GM20431 (cell line): Measurements from ENCODE around the gene SNTA1.
"Not testable (repeated sequence)": the region's sequence is repeated elsewhere in the genome, so short reads cannot be mapped to it uniquely, and the experiment has no call there.

Experiments
- in situ Hi-C: fragments of 300-500 bp; cut with MseI, MboI; formaldehyde crosslinking; loops from one replicate; pipeline ENCODE4 v1.15.0; 2020; ENCODE audit warnings: low sequenced_read_pairs; ENCODE audit not compliant: unreplicated experiment

Gene SNTA1

DNA sequence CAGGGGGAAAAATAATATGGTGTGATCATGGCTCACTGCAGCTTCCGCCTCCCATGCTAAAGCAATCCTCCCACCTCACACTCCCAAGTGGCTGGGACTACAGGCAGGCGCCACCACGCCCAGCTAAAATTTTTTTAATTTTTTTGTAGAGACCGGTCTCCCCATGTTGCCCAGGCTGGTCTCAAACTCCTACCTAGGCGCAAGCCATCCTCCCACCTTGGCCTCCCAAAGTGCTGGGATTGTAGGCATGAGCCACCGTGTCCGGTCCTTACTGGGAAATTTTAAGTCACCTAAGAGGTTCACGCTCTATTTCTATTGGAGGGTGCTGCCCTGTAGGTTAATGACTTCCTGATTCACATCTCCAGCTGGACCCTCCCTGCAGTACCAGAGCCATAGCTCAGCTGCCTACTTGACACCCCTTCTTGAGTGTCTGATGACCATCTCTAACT is 41.6 kb downstream of the SNTA1 start:
- in situ Hi-C loops: no loop called here

DNA sequence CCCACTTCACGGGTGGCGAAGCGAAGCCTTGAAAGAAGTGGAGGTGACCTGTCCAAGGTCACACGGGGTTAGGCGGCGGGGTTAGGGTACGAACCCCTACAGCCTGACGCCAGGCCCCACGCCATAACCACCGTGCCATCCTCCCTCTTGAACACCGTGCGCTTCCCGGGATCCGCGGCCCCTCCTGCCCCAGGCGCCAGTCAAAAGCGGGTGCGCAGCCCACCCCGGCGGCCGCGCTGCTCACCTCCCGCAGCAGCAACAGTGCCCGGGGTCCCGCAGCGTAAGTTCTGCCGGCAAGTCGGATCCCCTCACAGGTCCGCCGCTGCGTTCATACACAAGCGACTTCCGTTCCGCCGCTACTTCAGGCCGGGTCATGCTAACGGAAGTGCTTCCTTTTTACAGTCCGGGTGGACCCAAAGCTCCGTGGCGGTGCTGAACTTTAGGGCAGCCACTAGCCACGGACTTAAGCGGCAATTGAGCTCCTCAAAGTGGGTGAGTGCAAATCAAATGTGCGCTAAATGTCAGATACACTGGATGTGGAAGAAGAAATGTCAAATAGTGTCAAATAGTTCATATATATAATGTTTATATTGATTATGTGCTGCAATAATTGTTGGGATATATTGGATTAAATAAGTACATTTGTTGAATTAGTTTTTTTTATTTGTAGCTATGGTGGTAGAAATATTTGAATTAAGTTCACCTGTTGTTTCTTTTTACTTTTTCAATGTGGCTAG is 42.2 kb downstream of the SNTA1 start, which contains the start of gene CDK5RAP1:
TSS of gene CDK5RAP1 (minus strand) at position 336 of the 737 bp plus-strand sequence. CDS start 4,455 bp downstream, outside the sequence.
- in situ Hi-C loops: no loop called here

DNA sequence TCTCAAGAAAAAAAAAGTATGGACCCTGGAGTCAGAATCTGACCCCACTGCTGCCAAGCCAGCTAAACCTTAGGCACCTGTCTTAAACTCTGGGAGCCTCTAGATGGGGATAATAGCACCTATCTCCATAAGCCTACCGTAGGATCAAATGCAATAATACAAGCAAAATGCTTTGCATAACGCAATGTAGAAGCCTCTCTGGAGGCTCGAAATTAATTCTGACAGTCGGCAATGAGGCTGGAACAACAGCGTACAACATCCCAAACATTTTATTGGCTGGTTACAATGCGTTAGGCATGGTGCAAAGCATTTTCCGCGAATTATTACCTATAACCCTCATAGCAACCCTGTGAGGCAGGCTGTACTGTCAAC is 42.8 kb downstream of the SNTA1 start:
- in situ Hi-C loops: no loop called here

DNA sequence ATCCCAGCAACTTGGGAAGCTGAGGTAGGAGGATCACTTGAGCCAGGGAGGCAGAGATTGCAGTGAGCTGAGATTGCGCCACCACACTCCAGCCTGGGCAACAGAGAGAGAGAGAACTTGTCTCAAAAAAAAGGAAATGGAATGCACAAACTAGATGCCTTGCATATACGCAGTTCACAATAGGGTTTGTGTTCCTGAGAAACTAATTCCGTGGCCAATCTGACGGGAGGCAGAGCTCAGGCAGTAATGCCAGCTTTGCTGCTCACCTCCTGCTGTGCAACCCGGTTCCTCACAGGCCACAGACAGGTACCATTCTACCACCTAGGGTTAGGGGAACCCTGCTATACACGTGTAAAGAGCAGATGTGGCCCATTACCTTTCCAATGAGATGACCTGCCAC is 43.6 kb downstream of the SNTA1 start:
- in situ Hi-C loops: no loop called here

DNA sequence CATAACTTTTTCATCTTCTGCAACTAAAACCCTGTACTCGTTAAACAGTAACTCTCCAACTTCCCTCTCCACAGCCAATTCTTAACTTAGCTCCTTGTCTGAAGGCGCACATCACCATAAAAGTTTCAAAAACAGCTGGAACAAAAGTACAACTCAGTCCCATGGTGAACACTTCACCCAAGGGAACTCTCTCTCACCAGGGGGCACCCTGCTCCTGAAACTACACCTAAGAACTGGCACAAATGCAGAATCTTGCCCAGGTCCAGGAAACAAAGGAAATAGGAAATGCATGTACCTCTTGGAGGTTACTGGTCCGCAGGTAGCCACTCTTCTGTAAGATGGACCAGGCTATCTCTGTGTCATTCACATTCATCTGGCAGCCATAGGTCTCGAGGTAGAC is 48.8 kb downstream of the SNTA1 start:
- in situ Hi-C loops: no loop called here

DNA sequence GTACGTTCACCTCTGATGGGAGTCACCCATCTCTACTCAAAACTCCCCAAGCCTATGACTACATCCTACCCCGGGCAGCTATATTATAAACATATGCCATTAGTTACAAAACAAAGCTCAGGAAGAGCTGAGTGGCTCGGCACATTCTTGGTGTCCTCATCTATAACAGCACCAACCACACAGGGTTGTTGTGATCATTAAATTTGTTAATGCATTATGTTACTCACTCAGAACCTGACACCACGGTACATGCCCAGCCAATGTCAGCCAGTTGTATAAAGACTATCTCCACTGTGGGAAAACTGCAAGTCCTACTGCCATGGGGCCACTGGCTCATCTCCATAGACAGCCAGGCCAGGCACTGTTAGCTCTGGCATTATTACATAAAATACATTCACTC is 50.0 kb downstream of the SNTA1 start:
- in situ Hi-C loops: no loop called here

DNA sequence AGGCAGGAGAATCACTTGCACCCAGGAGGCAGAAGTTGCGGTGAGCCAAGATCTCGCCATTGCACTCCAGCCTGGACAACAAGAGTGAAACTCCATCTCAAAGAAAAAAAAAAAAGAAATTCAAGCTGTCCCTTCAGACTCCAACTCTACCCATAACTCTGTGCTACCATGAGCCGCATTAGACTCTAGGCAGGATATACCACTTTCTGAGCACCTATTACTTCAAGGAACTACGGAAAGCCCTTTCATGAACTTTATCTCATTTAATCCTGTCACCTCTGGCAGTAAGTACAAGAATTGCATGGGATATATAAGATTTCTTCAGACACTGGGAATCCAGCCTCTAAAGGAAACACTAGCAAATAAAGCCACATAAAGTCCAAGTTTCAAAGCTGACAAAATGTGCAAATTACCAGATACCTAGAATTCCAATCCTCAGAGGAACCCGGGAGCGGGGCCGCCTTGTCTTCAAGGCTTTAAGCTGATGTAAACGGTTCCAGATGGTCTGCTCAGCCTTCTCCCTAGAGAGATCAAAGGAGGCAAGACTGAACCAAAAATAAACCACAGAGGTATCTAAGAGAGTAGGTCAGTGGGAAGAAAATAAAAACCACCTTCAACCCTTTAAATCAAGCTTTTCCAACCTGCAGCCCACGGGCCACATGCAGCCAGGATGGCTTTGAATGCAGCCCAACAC is 51.7 kb downstream of the SNTA1 start:
- in situ Hi-C loops: no loop called here

DNA sequence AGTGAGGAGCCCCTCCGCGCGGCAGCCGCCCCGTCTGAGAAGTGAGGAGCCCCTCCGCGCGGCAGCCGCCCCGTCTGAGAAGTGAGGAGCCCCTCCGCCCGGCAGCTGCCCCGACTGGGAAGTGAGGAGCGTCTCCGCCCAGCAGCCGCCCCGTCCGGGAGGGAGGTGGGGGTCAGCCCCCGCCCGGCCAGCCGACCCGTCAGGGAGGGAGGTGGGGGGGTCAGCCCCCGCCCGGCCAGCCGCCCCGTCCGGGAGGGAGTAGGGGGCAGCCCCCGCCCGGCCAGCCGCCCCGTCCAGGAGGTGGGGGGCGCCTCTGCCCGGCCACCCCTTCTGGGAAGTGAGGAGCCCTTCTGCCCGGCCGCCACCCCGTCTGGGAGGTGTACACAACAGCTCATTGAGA is 54.2 kb downstream of the SNTA1 start:
- in situ Hi-C loops: not testable (repeated sequence)

DNA sequence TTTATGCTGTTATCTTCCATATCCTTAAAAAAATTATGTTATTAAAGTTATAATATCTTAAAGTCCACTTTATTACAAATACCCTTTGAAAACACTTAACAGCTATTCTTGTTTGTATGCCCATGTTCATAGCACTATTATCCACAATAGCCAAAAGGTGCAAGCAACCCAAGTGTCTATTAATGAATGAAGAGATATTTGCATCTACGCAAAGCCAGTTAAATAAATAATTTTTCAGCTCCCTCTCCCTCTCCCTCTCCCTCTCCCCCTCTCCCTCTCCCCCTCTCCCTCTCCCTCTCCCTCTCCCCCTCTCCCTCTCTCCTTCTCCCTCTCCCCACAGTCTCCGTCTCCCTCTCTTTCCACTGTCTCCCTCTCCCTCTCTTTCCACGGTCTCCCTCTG is 55.3 kb downstream of the SNTA1 start:
- in situ Hi-C loops: no loop called here

DNA sequence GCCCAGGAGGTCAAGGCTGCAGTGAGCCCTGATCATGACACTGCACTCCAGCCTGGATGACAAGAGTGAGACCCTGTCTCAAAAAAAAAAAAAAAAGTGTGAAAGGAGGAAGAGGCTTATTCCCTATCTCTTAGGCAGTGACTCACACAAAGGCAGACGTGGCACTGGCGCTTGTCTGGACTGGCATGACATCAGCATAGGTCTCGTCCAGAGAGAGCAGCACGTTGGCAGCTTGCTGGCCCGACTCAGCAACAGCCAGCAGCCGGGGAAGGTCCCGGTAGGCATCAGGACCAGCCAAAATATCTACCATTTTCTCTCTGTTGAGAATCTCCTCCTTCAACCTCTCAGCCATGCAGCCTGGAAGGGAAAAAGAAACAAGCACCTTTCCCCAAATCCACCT is 56.4 kb downstream of the SNTA1 start:
- in situ Hi-C loops: no loop called here

DNA sequence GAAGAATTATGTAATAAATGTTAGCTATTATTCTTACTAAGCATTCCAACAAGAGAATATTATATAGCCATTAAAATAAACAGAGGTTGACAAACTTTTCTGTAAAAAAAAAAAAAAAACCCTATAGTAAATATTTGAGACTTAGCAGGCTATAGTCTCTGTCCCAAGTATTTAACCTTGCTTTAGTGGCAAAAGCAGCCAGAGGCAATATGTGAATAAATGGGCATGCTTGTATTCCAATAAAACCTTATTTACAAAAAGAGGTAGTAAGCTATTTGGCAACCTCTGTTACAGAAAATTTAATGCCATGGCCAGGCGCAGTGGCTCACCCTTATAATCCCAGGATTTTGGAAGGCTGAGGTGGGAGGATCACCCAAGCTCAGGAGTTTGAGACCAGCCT is 56.9 kb downstream of the SNTA1 start:
- in situ Hi-C loops: no loop called here

DNA sequence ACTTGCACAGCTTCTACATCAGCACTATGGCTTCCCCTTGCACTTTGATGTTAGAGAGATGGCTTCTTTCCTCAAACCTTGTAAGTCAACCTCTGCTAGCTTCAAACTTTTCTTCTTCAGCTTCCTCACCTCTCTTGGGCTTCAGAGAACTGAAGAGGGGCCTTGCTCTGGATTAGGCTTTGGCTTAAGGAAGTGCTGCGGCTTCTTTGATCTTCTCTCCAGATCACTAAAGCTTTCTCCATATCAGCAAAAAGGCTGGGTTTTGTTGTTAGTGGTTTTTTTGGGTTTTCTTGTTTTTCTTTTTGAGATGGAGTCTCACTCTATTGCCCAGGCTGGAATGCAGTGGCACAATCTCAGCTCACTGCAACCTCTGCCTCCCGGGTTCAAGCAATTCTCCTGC is 66.2 kb downstream of the SNTA1 start:
- in situ Hi-C loops: no loop called here

DNA sequence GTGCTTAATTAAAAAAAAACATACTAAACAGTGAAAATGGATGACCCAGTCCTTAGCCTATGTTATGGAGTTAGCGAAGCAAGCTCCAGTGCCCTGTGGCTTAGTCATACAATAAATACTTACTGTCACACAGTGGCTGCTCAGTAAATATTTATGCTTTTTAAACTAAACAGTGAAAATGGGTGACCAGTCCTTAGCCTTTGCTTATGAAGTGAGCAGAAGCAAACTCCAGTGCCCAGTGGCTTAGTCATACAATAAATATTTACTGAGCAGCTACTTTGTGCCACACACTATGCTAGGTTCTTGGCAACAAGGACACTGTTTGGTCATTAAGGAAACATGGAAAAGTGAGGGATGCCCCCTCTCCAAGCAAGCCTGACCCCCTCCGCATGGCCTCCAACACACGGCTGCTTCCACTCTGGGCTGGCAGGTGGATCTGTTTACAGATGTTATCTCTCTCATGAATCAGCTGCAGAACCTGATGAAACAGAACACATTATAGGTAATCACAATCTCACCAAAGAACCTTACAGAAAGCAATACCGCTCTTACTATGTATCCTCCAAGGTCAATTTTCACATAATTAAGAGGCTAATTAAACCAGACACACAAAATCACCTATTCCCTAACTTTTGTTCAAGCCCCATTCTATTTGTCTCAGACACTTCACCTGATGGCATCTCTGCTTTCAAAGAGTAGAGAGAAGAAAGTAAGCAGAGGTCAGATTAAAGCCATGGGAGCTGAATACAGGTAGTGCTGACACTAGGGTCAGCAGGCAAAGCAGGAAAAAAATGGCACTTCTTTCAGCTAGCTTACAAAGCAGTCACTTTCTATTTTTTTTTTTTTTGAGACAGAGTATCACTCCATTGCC is 69.6 kb downstream of the SNTA1 start:
- in situ Hi-C loops: no loop called here

DNA sequence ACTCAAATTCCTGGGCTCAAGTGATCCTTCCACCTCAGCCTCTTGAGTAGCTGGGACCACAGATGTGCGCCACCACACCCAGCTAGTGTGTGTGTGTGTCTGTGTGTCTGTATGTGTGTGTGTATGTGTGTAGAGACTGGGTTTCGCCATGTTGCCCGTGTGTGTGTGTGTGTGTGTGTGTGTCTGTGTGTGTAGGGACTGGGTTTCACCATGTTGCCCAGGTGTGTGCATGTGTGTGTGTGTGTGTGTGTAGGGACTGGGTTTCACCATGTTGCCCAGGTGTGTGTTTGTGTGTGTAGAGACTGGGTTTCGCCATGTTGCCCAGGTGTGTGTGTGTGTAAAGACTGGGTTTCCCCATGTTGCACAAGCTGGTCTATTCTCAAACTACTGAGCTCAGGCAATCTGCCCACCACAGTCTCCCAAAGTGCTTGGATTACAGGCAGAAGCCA is 70.5 kb downstream of the SNTA1 start:
- in situ Hi-C loops: no loop called here

DNA sequence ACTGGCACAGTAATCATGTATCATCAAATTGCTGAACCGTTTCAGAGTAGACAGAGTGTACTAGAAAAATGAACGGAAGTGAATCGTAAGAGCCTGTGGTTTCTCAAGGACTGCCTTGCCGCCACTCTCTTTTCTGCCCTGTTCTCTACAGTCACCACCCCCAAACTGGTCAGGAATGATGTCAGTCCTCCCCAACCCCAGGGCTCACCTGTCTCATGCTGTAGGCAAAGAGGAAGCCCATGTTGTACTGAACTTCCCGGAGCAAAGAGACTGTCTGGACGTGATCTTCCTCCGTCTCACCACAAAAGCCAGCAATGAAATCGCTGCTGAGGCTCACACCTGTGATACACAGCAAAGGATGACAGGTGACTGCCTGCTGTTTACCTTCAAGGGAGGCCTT is 73.3 kb downstream of the SNTA1 start:
- in situ Hi-C loops: no loop called here

DNA sequence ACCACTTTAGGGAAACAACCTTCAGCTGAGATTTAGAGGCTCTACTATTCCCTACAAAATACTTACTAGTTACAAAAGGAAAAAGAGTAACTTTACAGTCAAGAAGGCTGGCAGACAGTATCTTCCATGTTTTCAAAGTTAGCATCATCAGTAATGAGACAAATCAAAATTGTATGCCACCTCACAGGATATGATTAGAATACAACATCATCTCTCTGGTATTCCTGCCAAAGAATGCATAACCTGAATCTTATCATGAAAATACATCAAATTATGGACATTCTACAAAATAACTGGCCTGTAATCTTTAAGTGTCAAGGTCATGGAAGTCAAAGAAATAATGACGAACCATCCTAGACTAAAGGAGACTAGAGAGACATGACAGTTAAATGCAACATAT is 80.7 kb downstream of the SNTA1 start:
- in situ Hi-C loops: no loop called here

DNA sequence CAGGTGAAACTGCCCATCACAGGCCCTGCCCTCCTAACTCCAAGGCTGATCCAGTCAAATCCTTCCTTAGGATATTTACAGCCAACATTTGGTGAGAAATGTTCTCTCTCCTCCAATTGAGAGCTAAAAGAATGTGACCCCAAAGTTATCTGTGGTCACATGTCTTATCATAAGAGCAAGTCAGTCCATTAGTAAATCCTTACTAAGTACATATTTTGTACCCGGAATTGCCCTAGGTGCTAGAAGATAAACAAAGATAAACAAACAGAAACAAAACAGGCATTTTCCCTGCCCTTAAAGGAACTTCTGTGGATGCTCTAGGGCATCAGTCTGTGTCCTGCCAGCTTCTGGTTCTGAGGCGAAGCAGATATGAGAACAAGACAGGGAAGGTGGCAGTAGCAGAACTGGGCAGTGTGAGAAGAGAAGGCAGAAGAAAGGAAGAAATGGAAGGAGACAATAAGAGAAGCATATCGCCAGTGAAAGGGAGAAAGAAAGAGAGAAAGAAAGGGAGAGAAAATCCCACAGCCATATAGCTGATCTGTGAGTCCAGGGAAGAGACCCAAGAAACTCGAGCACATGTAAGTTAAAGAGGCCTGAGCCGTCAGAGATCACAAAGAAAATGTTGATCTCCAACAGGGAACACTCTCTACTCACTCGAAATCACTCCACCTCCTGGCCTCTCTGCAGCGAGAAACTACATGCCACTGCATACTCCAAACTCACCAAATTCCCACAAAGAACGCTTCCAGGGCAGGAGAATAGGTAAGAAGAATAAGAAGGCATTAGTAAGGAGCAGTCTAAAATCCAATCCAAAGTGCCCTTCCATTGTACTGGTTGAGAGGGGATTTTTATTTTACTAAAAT is 83.9 kb downstream of the SNTA1 start:
- in situ Hi-C loops: no loop called here
